Stomach (tissue), 4 donors: ENCODE data around the gene METAP2.
"Not testable (repeated sequence)": the region's sequence is repeated elsewhere in the genome, so short reads cannot be mapped to it uniquely, and the experiment has no call there.

Experiments used
- CTCF ChIP-seq, 7 experiments: fragments of 450-650 bp in 4 of 7; fragments of 200-600 bp in 3 of 7; sonication (generic) in 3 of 7; IDR thresholded peaks; one replicate each; pipeline ENCODE4 v1.5.1; 2016 to 2019; ENCODE audit warnings: antibody characterized with exemption in 7 of 7, control low read depth in 2 of 7, mild to moderate bottlenecking in 1 of 7
- EP300 ChIP-seq: sonication (generic); formaldehyde crosslinking; IDR thresholded peaks from one replicate; pipeline ENCODE4 v1.6.1; 2017; ENCODE audit warnings: antibody characterized with exemption
- POLR2A ChIP-seq, 4 donors: fragments of 450-650 bp; IDR thresholded peaks; one replicate each; pipeline ENCODE4 v1.6.1; 2016; ENCODE audit warnings: antibody characterized with exemption in 4 of 4, control low read depth in 2 of 4, mild to moderate bottlenecking in 1 of 4, moderate library complexity in 1 of 4
- POLR2AphosphoS5 ChIP-seq, 3 donors: sonication (generic); formaldehyde crosslinking; IDR thresholded peaks; one replicate each; pipeline ENCODE4 v1.6.1; 2016; ENCODE audit warnings: antibody characterized with exemption in 3 of 3

GRCh38 chr12:95452501-95452900 is 21.5 kb upstream of the METAP2 start:
- not testable (repeated sequence) for TF ChIP-seq CTCF (IDR thresholded peaks at IDR 0.05); POLR2AphosphoS5 (IDR thresholded peaks at IDR 0.05); POLR2A (IDR thresholded peaks at IDR 0.05); EP300
